Muscle layer of colon (tissue), 2 donors: ENCODE measurements around the gene RIMS3.

Experiments
- H3K27ac ChIP-seq: one replicate; pipeline ENCODE4 v1.7.0; 2013; ENCODE audit warnings: low read depth, mild to moderate bottlenecking, low read length, moderate library complexity
- H3K27me3 ChIP-seq, 2 donors: one replicate each; pipeline ENCODE4 v1.7.0; 2013; ENCODE audit warnings: low read length in 2 of 2, mild to moderate bottlenecking in 2 of 2; ENCODE audit not compliant: insufficient read depth in 2 of 2, control insufficient read depth in 1 of 2
- H3K36me3 ChIP-seq: one replicate; pipeline ENCODE4 v1.7.0; 2013; ENCODE audit warnings: mild to moderate bottlenecking, low read length; ENCODE audit not compliant: insufficient read depth
- H3K4me1 ChIP-seq: one replicate; pipeline ENCODE4 v1.7.0; 2013; ENCODE audit warnings: mild to moderate bottlenecking, low read length; ENCODE audit not compliant: insufficient read depth
- H3K4me3 ChIP-seq, 2 donors: one replicate each; pipeline ENCODE4 v1.7.0; 2013; ENCODE audit warnings: low read length in 2 of 2, low read depth in 1 of 2, mild to moderate bottlenecking in 1 of 2, moderate library complexity in 1 of 2
- H3K9ac ChIP-seq: one replicate; pipeline ENCODE4 v1.7.0; 2013; ENCODE audit warnings: low read length
- H3K9me3 ChIP-seq: one replicate; pipeline ENCODE4 v1.7.0; 2013; ENCODE audit warnings: mild to moderate bottlenecking, low read length
- donor health status: abdominal sarcoma.
- donor health status: Adenocarcinoma of cecum.

The RIMS3 gene

GRCh38 chr1:40665335-40666171, at the start of gene RIMS3:
Gene RIMS3, minus strand, starts transcription at chr1:40665682. Its CDS starts 23,757 bp downstream, at chr1:40641925.
- H3K4me3 ChIP-seq = peak within 1 kb of the TSS; percentile 57 to 91
- H3K36me3 ChIP-seq = no peaks in the 10 kb centered on the region
- H3K9me3 ChIP-seq = no peaks in the 10 kb centered on the region
- H3K27ac ChIP-seq = peak within 1 kb of the TSS; percentile 10
- H3K27me3 ChIP-seq = no peaks in the 10 kb centered on the region
- H3K4me1 ChIP-seq = peaks cover 9% of the 10 kb centered on the region
- peak within 1 kb of the TSS; percentile 49 for H3K9ac ChIP-seq

- Histone ChIP-seq H3K4me3 (no peak overlapping the region), H3K9ac (no peak overlapping the region), H3K36me3 (no peaks in the 10 kb centered on the region), H3K4me1 (peaks cover 54% of the 10 kb centered on the region), H3K27me3 (no peaks in the 10 kb centered on the region), H3K9me3 (no peaks in the 10 kb centered on the region), H3K27ac (peak overlapping the region; percentile 6)
Observed at GRCh38 chr1:40712997-40713396, 47.5 kb upstream of the RIMS3 start.

- Histone ChIP-seq H3K27ac (no peak overlapping the region), H3K4me1 (peaks cover 50% of the 10 kb centered on the region), H3K9me3 (no peaks in the 10 kb centered on the region), H3K4me3 (no peak overlapping the region), H3K27me3 (no peaks in the 10 kb centered on the region), H3K9ac (no peak overlapping the region), H3K36me3 (no peaks in the 10 kb centered on the region)
Observed at GRCh38 chr1:40712405-40712944, 47.0 kb upstream of the RIMS3 start.

- peaks cover 46% of the 10 kb centered on the region for H3K4me1 ChIP-seq
- no peaks in the 10 kb centered on the region for H3K27me3 ChIP-seq
- no peaks in the 10 kb centered on the region for H3K36me3 ChIP-seq
- H3K9me3 ChIP-seq = no peaks in the 10 kb centered on the region
- peak overlapping the region; percentile 83 for H3K27ac ChIP-seq
- no peak overlapping the region for H3K9ac ChIP-seq
- H3K4me3 ChIP-seq = peak overlapping the region in 1 of 2 donors; percentile 28
Observed at GRCh38 chr1:40711465-40712404, 46.3 kb upstream of the RIMS3 start.

- Histone ChIP-seq H3K36me3 (no peaks in the 10 kb centered on the region), H3K9ac (peak overlapping the region; percentile 52), H3K4me1 (peaks cover 44% of the 10 kb centered on the region), H3K27ac (peak overlapping the region; percentile 83), H3K27me3 (no peaks in the 10 kb centered on the region), H3K4me3 (peak overlapping the region in 1 of 2 donors; percentile 60), H3K9me3 (no peaks in the 10 kb centered on the region)
Observed at GRCh38 chr1:40710581-40711315, 45.3 kb upstream of the RIMS3 start.

GRCh38 chr1:40709802-40710278, 44.4 kb upstream of the RIMS3 start:
- peaks cover 39% of the 10 kb centered on the region for H3K4me1 ChIP-seq
- H3K9me3 ChIP-seq = no peaks in the 10 kb centered on the region
- peak overlapping the region; percentile 83 for H3K27ac ChIP-seq

GRCh38 chr1:40709100-40709801, 43.8 kb upstream of the RIMS3 start:
- Histone ChIP-seq H3K36me3 (no peaks in the 10 kb centered on the region), H3K4me1 (peaks cover 40% of the 10 kb centered on the region), H3K27me3 (no peaks in the 10 kb centered on the region), H3K9ac (peak overlapping the region; percentile 52), H3K9me3 (no peaks in the 10 kb centered on the region), H3K4me3 (peak overlapping the region; percentile 47 to 60), H3K27ac (peak overlapping the region; percentile 83)

More at GRCh38 chr1:40709802-40710278, 44.4 kb upstream of the RIMS3 start:
- peak overlapping the region; percentile 52 for H3K9ac ChIP-seq
- H3K4me3 ChIP-seq = peak overlapping the region; percentile 47 to 60
- no peaks in the 10 kb centered on the region for H3K27me3 ChIP-seq
- H3K36me3 ChIP-seq = no peaks in the 10 kb centered on the region

- peak overlapping the region; percentile 5 for H3K9ac ChIP-seq
- peaks cover 40% of the 10 kb centered on the region for H3K4me1 ChIP-seq
- H3K4me3 ChIP-seq = peak overlapping the region in 1 of 2 donors; percentile 60
- H3K9me3 ChIP-seq = no peaks in the 10 kb centered on the region
- H3K36me3 ChIP-seq = no peaks in the 10 kb centered on the region
- peak overlapping the region; percentile 83 for H3K27ac ChIP-seq
- no peaks in the 10 kb centered on the region for H3K27me3 ChIP-seq
Observed at GRCh38 chr1:40708750-40709099, 43.2 kb upstream of the RIMS3 start.

- H3K4me1 ChIP-seq = peaks cover 28% of the 10 kb centered on the region
- H3K27me3 ChIP-seq = no peaks in the 10 kb centered on the region
- no peaks in the 10 kb centered on the region for H3K9me3 ChIP-seq
- no peaks in the 10 kb centered on the region for H3K36me3 ChIP-seq
- H3K9ac ChIP-seq = no peak overlapping the region
- H3K27ac ChIP-seq = no peak overlapping the region
- no peak overlapping the region for H3K4me3 ChIP-seq
Observed at GRCh38 chr1:40706626-40707025, 41.1 kb upstream of the RIMS3 start.
